GM12873 (cell line): ENCODE measurements around the gene ALKBH4.

Experiments
- CTCF ChIP-seq: IDR thresholded peaks from 2 replicates; pipeline ENCODE4 v1.5.1; 2012; ENCODE audit warnings: low read depth, mild to moderate bottlenecking, moderate library complexity, low read length, control low read depth; ENCODE audit not compliant: insufficient read depth; ENCODE audit errors: missing control alignments

Gene ALKBH4

GRCh38 chr7:102410918-102411317 is 53.7 kb downstream of the ALKBH4 start:
- no peak for TF ChIP-seq CTCF

- TF ChIP-seq CTCF, result no peak
These were observed 54.5 kb downstream of the ALKBH4 start for GRCh38 chr7:102410123-102410522.

DNA sequence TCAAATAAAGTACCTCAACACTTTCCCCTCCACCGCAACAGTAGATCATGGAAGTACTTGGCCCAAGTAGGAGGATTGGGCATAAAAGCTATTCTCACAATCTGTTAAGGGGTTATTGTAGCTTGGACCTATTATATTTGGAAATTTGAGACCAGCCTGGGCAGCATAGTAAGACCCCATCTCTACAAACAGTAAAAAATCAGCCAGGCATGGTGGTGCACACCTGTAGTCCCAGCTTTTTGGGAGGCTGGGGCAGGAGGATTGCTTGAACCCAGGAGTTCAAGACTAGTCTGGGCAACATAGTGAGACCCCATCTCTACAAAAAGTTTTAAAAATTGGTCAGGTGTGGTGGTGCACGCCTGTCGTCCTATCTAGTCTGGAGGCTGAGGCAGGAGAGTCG is 55.3 kb downstream of the ALKBH4 start:
- no peak for TF ChIP-seq CTCF

- TF ChIP-seq CTCF, result no peak
These were observed 56.8 kb downstream of the ALKBH4 start for GRCh38 chr7:102407910-102408309.
